GM21786 (cell line): ENCODE measurements around the gene NOP10.
A peak's percentile ranks its signal among the peaks of the same experiment; 100 is the strongest.

Experiments used
- ATAC-seq: cut with Tn5 transposase; IDR thresholded peaks from one replicate; pipeline ENCODE4 v1.9.1; 2021; ENCODE audit not compliant: unreplicated experiment

NOP10 gene

GRCh38 chr15:34334672-34335071, 8.3 kb downstream of the NOP10 start:
- ATAC-seq = no peak

- no peak for ATAC-seq
These were observed 10.3 kb downstream of the NOP10 start for GRCh38 chr15:34332553-34333120.

- ATAC-seq = no peak
These were observed 11.1 kb downstream of the NOP10 start for GRCh38 chr15:34331809-34332208.

- ATAC-seq = no peak
These were observed 12.7 kb downstream of the NOP10 start for GRCh38 chr15:34330279-34330678.

- no peak for ATAC-seq
These were observed 13.9 kb downstream of the NOP10 start for GRCh38 chr15:34329006-34329405.

GRCh38 chr15:34327906-34328305, 15.0 kb downstream of the NOP10 start:
- ATAC-seq = no peak

- ATAC-seq = no peak
These were observed 17.6 kb downstream of the NOP10 start for GRCh38 chr15:34325368-34325767.

- no peak for ATAC-seq
These were observed 18.0 kb downstream of the NOP10 start for GRCh38 chr15:34324933-34325332.

GRCh38 chr15:34323217-34323616, 19.7 kb downstream of the NOP10 start:
- no peak for ATAC-seq

- ATAC-seq = peak; percentile 68
These were observed 24.5 kb downstream of the NOP10 start for GRCh38 chr15:34318277-34319079.

GRCh38 chr15:34314491-34315490, 28.1 kb downstream of the NOP10 start:
- no peak for ATAC-seq

GRCh38 chr15:34311563-34311962, 31.4 kb downstream of the NOP10 start:
- no peak for ATAC-seq

- no peak for ATAC-seq
These were observed 38.3 kb downstream of the NOP10 start for GRCh38 chr15:34304613-34305012.

- ATAC-seq = no peak
These were observed 41.9 kb downstream of the NOP10 start for GRCh38 chr15:34301058-34301457.

GRCh38 chr15:34297059-34297458, 45.9 kb downstream of the NOP10 start:
- no peak for ATAC-seq

- no peak for ATAC-seq
These were observed 50.3 kb downstream of the NOP10 start for GRCh38 chr15:34292621-34293020.
